DMS 273 treated with DMSO at 0.1 percent for 48 hours (cell line): ENCODE results near the gene BSPH1.
"Not testable (repeated sequence)": the region's sequence is repeated elsewhere in the genome, so short reads cannot be mapped to it uniquely, and the experiment has no call there.

Experiments used
- DNase-seq: peaks from one replicate; lab custom pipeline; 2025; lab: John Stamatoyannopoulos, UW

Gene BSPH1

DNA sequence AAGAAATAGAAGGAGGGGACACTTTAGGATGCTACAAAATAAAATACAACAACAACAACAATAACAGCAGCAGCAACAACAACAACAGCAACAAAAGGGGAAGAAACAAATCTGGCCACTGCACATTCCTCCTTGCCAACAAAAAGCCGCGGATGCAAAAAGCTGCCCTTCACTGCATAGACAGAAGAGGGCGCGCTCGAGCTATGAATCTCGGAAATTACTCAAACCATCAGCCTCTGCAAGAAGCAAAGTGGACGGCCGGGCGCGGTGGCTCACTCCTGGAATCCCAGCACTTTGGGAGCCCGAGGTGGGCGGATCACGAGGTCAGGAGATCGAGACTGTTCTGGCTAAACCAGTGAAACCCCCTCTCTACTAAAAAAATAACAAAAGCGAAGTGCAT, 71.9 kb downstream of the BSPH1 start:
- not testable (repeated sequence) for DNase-seq
